ENCODE measurements around the gene MRO. TPM values are rescaled to one million over a fixed set of nuclear protein-coding genes. Genes with fewer than 3 reads are reported as not detected.
"Not testable (repeated sequence)": the region's sequence is repeated elsewhere in the genome, so short reads cannot be mapped to it uniquely, and the experiment has no call there.

MRO gene
- 0.30 TPM in 1 of 2 replicates, not detected in the other for total RNA-seq

DNA sequence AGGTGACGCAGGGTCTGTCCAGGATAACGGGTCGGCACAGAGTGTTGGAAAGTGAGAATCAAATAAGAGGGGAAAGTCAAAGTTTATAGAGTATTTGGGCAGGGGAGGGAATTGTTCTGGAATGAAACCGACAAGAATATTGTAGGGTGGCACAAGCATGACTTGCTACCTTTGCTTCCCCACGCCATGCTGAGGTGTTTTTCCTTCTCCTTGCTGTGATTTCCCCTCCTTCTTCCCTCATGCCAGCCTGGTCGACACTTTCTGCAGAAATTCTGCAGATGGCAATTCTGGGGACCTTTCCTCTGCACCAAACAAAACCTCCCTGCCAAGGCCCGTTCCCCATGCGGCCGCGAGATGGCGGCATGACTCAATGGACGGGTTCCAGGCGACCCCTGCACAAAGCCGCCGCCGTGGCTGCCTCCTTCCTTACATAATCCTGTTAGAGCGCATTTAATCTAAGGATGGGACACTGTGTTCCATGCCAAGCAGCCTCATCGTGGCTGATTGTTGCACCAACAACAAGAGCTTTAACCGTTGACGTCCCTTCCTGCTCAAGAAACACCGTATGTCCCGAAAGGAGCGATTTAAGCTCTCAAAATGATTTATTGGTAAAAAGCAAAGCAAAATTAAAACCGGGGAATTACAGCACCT is at the start of gene MRO:
TSS of gene MRO (minus strand) at position 289 of the 651 bp plus-strand sequence. CDS start 10,616 bp downstream, outside the sequence.
- DNase-seq (ENCODE audit: low read depth), result peak; percentile 44

DNA sequence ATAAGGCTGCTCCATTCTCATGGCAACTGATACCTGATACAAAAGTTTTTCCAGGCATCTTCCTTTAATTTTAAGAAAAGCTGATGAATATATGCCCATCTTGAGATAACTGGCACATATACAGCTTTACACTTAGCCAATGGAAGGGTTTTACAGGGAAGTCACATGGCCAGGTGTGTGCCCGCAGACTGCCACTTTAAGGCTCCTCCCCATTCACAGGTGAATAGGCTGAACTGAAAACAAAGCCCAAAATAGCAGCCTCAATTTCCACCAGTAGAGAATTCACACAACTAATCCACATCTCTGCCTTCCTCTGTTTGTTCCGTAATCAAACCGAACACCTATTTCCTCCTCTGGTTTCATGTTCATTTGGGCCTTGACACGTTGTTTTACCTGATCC is 49.3 kb upstream of the MRO start:
- DNase-seq (ENCODE audit: low read depth), result no peak

DNA sequence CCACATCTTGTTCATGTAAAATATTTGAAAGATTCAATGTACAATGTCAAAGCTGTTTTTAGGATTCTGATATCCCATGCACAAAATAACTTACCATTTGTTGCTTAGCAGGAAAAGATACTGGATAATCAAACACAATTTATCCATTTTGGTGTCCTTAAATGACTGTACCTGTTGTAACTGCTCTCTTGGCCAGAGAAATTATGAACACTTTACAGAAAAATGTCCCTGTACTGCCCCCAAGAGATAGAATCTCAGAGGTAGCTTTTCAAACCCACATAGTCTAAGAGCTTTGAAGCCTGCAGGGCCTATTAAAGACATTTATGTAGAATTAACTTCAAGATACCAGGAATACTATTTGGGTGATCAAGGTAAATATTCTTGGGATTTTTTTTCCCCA is 46.9 kb upstream of the MRO start:
- DNase-seq (ENCODE audit: low read depth), result peak; percentile 40

DNA sequence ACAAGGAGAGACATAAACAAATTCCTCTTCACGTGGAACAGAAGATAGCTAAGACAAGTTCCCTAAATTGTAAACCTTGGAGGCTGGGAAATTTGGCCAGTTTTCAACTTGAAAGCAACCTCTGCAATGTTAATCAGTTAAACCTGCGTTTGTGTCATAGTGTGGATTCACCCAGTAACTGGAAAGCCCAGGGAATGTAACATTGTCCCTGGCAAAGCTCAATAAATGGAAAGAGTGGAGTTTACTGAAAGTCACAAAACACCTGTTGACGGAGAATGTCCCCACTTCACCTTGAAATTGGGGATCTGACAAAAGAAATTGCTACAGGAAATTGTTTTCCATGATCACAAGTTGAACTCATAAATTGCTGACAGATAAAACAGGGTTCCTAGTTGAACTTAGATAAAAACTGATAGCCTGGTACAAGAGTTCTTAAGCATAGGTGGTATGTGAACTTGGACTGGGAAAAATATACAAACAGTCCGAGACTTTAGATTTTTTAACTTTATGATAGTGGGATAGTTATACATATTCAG is 44.1 kb upstream of the MRO start:
- no peak for DNase-seq (ENCODE audit: low read depth)

DNA sequence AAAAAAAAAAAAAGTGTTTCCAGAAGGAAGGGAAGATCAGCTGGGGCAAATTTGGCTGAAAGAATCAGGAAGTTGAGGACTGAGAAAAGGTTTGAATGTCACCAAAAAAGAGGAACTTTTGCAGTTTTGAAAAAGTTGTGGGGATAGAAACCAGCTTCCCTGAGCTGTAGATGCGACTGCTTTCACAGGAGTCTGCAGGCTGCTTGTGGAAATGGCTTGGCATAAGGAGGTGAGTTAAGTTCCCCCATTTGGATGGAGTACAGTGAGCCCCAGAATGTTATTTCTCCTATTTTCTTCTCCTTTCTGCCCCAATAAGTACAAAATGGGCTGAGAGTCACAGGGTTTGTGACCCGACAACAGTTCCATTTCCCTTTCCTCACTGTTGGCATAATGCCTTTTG is 42.6 kb upstream of the MRO start:
- DNase-seq (ENCODE audit: low read depth), result no peak

DNA sequence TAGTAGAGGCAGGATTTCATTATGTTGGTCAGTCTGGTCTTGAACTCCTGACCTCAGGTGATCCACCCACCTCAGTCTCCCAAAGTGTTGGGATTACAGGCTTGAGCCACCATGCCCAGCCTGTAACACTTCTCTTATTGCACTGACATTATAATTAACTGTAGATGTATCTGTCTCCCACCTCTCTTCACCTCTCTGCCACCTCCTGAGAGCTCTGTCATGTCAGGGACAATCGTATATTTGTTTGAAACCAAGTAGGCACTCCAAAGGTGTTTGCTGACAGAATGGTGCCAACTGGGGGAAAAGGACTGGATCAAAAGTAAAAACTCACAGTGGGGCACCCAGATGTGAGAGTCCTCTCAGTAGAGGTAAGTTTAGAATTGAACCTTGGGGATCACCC is 41.8 kb upstream of the MRO start:
- no peak for DNase-seq (ENCODE audit: low read depth)

DNA sequence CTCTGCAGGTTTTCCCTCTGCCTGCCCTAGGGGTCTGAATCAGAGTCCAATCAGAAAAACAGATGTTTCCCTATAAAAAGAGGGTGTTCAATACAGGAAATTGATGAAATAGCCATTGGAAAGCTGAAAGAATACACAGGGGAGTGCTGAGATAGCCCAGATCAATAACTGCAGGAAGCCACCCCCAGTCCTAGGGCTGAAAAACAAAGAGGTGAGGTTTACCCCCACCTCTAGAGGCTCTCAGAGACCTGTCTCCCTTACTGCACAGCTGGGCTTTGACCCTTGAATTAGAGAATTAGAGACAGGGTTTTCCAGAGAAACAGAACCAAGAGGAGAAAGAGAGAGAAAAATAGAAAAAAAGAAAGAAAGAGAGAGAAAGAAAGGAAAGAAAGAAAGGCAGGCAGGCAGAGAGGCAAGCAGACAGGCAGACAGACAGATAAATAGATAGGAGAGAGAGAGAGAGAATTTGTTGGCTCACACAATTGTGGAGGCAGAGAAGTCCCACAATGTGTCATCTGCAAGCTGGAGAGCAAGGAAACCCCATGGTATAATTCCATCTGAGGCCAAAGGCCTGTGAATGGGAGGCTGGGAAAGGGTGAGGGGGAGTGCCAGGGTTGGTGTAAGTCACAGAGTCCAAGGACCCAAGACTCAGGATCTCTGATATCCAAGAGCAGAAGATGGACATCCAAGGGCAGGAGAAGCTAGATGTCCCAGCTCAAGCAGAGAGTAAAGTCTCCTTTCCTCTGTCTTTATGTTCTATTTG is 40.2 kb upstream of the MRO start:
- DNase-seq (ENCODE audit: low read depth), result no peak

DNA sequence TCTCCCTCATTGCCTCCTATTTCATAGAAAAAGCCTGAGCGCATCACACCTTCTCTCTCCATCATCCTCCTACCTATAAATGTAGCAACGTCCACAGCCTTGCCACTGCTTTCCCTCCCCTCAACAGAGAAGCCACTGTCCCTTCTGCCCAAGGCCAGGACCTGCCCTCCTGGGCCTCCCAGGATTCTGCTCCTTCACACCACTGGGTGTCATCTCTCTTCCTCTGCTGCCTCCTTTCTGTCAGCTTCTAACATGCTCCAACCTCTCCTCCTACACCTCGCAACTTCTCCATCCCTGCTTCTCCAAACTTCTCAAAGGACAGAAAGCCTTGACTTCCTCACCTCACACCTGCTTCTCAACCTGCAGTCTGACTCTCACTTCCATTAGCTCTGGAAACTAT is 37.9 kb upstream of the MRO start:
- DNase-seq (ENCODE audit: low read depth), result no peak

DNA sequence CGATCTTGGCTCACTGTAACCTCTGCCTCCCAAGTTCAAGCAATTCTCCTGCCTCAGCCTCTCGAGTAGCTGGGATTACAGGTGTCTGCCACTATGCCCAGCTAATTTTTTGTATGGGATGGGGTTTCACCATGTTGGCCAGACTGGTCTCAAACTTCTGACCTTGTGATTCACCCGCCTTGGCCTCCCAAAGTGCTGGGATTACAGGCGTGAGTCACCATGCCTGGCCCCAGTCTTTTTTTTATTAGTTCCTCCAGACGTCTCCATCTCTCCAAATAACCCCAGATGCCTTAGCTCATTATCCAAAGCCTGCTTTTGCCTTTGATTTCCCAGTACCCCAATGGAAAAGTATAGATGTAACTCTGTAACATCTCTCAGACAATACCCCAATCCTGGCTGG is 37.4 kb upstream of the MRO start:
- not testable (repeated sequence) for DNase-seq (ENCODE audit: low read depth)

DNA sequence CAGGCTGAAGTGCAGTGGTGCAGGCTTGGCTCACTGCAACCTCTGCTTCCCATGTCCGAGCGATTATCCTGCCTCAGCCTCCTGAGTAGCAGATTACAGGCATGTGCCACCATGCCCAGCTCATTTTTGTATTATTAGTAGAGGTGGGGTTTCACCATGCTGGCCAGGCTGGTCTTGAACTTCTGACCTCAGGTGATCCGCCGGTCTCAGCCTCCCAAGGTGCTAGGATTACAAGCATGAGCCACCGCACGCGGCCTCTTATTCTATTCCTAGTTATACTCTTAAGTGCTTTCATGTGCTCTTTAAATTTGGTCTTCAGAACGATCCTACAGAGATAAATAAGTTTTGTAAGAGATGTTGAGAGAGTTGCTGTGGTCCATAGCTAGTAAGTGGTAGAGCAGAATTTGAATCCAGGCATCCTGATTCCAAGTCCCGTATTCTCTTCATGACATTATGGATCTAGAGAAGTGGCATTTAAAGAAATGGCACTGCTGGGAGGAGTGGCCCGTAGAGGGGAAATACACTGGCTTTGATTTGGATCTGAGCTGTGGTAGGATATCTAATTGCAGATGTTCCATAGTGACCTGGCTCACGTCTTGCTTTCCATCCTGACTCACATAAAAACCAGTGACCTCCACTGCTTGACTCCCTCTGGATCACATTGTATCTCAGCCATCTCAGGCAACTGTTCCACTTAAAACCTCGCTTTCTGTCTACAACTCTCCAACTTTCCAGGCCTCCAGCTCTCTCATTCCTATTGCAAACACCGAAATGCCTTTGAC is 36.4 kb upstream of the MRO start:
- no peak for DNase-seq (ENCODE audit: low read depth)

DNA sequence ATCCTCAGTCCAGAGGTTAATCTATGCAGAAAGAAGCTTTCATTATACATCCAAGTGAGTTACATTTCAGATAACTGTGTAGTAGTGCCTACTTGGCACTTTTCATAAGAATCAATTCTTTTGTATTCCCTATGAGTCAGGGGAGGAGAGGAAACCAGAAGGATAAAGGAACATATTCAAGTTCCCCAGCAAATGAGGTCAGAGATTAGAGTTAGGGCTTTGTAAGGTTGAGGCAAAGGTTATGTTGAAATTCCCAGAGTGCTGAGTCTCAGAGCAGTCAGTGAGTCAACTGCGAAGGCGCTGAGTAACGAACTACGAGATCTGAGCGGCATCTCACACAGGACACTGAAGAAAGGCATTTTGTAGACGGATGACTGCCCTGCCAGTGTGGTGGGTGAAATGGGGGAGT is 34.1 kb upstream of the MRO start:
- DNase-seq (ENCODE audit: low read depth), result peak; percentile 92

DNA sequence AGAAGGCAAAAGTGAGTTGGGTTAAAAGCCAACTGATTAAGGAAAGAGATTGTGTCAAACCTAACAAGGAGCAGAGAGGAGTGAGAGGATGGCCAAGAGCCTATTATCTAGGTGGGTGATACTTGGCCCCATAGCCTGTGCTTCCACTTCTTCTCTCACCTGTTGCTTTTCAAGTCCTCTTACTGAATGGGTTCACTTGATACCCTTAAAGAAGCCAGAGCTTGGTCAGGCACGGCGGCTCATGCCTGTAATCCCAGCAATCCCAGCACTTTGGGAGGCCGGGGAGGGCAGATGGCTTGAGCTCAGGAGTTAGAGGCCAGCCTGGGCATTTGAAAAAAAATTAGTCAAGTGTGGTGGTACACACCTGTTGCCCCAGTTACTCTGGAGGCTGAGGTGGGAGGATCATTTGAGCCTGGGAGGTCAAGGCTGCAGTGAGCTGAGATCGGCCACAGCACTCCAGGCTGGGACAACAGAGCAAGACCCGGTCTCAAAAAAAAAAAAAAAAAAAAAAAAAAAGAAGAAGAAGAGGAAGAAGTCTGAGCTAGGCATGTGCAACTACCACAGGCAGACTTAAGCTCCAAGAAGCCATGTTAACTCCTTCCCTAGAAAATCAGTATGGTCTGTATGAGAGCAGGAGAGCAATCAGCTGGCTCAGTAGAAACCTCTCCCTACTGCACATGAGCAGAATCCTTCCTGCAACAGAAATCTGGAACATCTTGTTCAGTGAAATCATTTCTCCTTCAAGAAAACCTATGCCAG is 30.7 kb upstream of the MRO start:
- no peak for DNase-seq (ENCODE audit: low read depth)

DNA sequence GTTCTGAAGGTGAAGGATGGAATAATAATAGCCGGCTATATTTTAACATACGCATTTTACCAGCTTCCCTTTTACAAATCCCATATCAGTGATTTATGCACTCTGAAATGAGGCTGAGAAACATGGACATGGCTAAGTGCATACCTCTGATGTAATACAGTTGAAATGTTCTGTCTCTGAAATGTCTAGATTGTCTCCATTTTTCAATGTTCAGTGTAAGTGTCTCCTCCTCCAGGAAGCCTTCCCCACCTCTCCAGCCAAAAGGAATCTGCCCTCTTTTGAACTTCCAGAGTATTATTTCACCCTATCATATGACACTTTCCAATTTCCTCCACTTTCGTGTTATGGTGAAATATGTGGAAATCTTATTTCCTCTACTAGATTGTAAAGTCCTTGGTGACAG is 29.6 kb upstream of the MRO start:
- DNase-seq (ENCODE audit: low read depth), result no peak

DNA sequence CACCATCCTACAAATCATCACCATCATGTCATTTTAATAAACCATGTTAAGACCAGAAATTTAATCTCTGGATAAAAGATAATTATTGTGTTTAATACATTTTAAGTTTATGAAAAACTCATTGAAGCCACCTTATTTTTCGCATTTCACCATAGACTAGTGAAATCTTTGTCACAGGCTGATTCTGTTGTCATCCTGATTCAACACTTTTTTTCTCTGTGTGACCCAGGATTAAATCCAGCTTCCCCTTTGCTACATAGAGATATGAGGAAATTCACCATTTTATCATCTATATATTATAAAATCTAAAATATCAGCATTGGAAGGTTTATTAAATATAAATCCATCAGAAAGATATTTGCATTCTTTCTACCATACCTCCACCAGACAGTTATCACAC is 29.2 kb upstream of the MRO start:
- no peak for DNase-seq (ENCODE audit: low read depth)

DNA sequence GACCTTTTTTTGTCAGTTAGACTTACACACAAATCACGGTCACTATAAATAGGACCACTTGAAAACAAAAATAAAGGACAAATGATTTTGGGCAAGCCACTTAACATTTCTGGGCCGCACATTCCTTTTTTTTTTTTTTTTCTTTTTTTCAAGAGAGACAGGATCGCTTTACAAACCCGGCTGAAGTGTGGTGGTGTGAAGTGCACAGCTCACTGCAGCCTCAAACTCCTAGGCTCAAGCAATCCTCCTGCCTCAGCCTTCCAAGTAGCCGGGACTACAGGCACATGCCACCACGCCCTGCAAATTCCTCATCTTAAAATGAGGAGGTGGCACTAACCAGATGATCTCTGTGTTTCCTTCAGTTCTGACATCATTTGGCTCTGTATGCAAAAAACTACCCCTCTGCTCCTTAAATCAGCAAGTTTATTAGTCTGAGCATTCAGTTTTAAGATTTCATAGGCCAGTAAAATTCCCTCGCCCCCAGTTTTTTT is 28.3 kb upstream of the MRO start:
- DNase-seq (ENCODE audit: low read depth), result no peak

DNA sequence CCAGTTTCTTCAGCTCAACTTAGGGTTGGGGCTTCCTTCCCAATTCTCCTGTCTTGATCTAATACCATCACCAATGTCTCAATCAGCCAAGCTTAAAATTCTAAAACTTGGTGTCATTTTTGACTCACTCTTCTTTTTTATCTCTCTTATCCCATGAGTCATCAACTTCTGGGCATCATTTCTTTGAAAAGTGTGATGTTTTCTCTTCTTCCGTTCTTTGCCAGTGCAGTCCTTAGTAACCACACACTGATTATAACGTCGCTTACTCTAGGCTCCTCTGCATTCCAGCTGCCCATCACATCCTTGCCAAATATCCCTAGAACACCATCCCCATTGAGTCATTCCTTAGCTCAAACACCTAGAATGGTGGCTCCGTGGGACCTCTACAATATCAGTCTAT is 27.4 kb upstream of the MRO start:
- DNase-seq (ENCODE audit: low read depth), result no peak

DNA sequence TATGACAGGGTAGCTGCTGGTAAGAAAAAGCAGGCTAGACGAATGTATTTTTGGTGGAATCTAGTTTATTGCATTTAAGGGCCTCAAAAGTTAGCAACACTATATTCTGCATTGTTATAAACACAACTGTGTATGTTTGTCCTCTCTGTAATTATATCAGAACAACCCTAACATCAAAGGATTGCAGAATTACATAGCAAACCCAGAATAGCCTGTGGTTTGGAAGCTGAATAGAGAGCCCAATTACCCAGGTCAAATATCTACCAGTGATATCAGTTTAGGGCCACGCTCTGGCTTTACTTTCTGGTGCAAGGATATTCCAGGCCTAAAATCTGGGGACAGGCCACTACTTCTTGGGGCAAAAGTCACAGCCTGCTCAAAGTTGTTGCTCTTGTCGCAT is 25.1 kb upstream of the MRO start:
- DNase-seq (ENCODE audit: low read depth), result no peak

DNA sequence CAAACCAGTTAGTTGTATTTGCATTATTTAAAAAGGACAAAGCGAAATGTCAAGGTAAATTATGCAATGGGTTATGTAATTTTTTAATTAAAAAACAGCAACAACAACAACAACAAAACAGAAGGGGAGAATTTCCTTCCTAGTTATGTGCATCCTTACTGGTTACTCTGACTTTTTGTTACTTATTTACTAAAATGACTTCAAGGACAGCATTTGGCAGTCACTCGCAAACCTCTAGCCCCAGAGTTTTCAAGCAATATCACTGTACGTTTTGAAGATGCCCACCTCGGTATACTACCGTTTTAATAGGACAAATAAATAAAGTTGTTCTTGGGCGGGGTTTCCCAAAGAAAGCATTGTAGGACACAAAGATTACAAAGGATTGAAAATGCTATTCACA is 24.7 kb upstream of the MRO start:
- peak; percentile 22 for DNase-seq (ENCODE audit: low read depth)

DNA sequence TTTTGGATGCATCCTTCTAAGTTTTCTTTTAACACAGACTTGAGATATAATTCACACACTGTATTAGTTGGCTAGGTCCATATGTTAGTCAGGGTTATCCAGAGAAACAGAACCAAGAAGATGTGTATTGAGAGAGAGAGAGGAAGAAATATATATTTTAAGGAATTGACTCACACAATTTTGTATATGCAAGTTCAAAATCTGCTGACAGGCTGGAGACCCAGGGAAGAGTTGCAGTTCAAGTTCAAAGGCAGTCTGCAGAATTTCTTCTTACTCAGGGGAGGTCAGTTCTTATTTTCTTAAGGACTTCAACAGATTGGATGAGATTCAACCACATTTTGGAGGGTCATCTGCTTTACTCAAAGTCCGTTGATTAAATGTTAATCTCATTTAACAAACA is 23.0 kb upstream of the MRO start:
- DNase-seq (ENCODE audit: low read depth), result no peak

DNA sequence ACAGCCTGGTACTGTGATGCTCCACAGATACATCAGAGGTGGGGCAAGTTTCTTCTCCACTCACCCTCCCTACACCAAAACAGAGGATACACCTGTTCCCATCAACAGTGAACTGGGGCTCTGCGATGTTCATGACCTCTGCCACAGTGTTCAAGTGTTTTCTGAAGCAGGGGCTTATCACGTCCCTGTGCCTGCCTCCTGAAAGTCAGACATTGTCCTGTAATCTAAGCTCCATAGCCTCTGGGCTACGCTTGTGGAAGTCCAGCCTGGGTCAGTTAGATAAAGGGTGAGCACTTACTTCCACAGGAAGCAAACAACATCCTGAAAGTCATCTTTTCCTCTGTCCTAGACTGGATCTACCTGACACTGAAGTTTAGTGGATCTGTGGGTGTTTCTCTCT is 20.2 kb upstream of the MRO start:
- DNase-seq (ENCODE audit: low read depth), result no peak

DNA sequence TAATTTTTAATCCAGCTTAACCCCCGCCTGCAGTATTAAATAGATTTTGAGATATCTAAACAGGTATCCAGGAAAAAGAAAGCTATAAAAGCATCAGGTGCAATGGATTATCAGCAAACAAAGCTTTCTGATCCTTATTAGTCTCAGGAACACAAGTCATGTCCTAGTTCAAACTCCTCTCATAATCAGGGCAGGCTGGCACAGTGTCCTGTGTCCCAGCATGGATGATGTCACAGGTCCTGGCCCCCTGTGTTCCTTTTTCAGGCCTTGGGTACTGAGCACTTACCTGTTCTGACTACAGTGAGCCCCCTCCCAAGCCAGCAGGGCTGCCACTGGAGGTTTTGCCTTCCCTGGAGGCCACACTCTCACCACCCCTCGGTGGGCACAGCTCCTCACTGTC is 19.5 kb upstream of the MRO start:
- DNase-seq (ENCODE audit: low read depth), result no peak

DNA sequence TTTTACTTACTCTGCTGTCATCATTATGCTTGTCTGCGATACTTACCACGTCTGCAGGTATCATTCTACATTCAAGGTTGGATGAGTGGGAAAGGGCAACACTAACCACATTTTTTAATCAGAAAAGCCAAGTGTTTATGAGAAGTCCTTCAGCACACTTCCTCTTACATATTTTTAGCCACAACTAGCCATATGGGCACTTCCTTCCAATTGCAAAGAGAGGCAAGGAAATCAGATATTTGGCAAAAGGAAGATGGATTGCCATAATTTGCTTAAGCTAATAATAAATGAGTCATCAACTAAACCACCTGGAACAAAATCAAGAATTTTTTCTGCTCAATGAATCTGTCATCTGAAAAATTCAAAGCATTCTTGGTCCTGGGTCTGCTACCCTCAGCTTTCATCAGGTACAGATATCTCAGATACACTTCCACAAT is 16.7 kb upstream of the MRO start:
- peak; percentile 86 for DNase-seq (ENCODE audit: low read depth)

All from renal cortical epithelial cell (primary cell).